Ammon's horn (tissue), 1 donor: Measurements from ENCODE around the gene GRWD1.
"Not testable (repeated sequence)": the region's sequence is repeated elsewhere in the genome, so short reads cannot be mapped to it uniquely, and the experiment has no call there.

ENCODE experiments used
- DNase-seq: peaks from one replicate; pipeline ENCODE4 v3.0.0-alpha.2; 2016; ENCODE audit warnings: low spot score

The GRWD1 gene

GRCh38 chr19:48480183-48480557, 34.4 kb downstream of the GRWD1 start:
- DNase-seq: peak; percentile 80

- DNase-seq: peak; percentile 57
Observed at GRCh38 chr19:48480558-48481500, 35.0 kb downstream of the GRWD1 start.

DNA sequence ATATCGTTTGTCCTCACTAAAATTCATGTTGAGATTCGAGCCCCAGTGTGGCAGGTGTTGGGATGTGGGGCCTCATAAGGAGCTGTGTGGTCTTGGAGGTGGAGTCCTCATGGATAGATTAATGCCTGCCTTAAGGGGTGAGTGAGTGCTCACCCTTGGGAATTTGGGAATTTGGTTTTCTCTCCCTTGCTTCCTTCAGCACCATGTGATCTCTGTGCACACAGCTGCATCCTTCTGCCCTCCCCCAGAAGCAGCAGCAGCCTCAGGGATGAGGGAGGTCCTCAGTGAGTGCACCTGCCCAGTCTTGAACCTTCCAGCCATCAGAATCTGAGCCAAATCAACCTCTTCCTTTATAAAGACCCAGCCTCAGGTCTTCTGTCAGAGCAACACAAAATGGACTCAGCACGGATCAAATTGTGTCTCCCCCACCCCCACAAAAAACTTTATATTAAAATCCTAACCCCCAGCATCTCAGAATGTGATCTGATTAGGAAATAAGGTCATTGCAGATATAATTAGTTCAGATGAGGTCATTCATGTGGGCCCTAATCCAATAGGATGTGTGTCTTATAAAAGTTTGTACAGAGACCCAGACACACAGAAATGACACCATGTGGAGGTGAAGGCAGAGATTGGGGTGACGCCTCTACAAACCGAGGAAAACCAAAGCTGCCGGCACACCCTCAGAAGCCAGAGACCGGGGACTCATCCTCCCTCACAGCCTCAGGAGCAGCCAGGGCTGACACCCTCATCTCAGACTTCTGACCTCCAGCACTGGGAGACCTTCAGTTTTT, 36.3 kb downstream of the GRWD1 start:
- no peak for DNase-seq

DNA sequence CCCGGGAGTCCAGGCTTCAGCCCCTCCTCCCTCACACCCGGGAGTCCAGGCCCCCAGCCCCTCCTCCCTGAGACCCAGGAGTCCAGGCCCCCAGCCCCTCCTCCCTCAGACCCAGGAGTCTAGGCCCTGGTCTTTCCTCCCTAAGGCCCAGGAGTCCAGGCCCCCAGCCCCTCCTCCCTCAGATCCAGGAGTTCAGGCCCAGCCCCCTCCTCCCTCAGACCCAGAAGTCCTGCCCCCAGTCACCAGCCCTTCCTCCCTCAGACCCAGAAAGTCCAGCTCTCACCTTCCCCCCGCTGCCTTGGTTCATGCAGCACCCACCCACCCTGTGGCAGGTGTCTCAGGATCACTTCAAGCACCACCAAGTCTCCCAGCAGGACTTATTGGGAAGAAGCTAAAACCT, 37.5 kb downstream of the GRWD1 start:
- DNase-seq: no peak

- DNase-seq: no peak
Observed at GRCh38 chr19:48484247-48484893, 38.6 kb downstream of the GRWD1 start.

DNA sequence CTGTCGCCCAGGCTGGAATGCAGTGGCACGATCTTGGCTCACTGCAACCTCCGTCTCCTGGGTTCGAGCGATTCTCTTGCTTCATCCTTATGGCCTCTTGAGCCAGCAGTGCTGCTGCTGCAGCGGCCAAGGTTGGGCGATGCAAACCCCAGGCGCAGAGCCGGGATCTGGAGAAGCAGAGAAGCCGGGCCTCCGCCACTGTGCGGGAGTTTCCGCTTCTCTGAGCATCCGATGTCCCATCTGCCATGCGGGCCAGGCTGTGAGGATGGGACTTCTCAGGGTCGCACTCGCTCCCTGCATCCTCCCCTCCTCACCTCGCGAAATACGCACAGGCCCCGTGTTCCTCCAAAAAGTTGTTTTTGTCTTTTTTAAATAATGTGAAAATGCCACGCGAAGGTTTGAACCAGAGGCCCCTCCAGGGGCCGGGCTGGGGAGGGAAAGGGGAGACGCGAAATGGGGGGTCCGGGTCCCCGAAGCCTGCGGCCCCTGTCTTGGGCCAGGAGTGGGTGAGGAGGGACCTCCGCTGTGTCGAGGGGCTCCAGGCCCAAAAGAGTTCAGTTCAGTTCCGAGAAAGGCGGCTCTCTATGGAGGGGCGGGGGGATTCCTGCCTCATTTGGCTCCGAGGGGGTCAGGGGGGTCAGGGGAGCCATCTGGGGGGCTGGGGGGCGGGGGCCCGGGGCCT, 39.3 kb downstream of the GRWD1 start:
- no peak for DNase-seq

DNA sequence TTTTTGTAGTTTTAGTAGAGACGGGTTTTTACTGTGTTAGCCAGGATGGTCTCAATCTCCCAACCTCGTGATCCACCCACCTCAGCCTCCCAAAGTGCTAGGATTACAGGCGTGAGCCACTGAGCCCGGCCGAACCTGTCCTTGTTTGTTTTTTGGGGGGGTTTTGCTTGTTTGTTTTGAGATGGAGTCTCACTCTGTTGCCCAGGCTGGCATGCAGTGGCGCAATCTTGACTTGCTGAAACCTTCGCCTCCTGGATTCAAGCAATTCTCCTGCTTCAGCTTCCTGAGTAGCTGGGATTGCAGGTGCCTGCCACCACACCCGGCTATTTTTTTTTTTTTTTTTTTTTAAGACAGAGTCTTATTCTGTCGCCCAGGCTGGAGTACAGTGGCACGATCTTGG, 40.9 kb downstream of the GRWD1 start:
- not testable (repeated sequence) for DNase-seq

DNA sequence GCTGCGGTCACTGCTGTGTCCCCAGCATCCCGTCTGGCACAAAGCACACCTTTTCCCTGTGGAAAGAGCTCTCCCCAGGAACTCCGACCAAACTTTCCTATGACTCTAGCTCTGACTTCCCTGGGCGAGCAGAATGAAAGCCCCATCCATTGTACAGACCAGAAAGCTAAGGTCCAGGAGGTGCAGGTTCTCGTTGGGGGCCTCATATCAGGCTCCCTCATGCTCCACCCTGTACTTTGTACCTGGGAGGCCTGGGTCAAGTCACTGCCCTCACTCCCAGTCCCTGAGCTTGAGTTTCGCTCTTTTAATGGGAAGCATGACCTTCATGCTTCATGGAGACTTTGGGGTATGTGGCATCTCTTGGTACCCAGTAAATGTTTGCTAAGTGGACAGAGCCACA, 41.8 kb downstream of the GRWD1 start:
- DNase-seq: no peak

DNA sequence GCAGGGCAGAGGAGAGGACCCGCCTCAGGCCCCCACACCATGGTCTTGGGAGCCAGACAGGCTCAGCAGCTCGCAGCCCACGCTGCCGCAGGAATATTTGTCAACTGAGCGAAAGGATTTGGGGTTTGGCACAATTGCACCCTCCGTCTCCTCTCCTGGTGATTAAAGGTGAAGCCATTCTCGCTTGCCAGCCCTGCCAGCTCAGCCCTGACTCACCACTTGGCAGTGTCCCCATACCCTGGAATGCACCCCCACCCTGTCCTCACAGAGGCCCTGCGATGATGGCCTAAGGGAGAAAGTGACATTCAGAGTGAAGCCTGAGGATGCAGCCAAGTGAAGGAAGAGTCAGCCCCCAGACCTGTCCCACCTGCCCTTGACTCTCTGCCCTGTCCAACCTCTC, 42.2 kb downstream of the GRWD1 start:
- DNase-seq: peak; percentile 39

DNA sequence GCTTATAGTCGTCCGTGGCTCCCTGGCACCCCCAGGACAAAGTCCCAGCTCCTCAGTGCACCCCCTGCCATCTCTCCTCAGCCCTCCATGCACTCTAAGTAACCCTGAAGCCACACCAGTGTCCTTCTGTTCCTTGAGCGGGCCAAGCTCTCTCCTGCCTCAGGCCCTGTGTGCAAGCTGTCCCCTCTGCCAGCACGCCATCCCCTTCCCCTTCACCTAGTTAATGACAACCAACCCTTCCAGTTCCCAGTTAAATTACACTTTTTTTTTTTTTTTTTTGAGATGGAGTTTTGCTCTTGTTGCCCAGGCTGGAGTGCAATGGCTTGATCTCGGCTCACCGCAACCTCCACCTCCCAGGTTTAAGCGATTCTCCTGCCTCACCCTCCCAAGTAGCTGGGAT, 42.7 kb downstream of the GRWD1 start:
- not testable (repeated sequence) for DNase-seq

DNA sequence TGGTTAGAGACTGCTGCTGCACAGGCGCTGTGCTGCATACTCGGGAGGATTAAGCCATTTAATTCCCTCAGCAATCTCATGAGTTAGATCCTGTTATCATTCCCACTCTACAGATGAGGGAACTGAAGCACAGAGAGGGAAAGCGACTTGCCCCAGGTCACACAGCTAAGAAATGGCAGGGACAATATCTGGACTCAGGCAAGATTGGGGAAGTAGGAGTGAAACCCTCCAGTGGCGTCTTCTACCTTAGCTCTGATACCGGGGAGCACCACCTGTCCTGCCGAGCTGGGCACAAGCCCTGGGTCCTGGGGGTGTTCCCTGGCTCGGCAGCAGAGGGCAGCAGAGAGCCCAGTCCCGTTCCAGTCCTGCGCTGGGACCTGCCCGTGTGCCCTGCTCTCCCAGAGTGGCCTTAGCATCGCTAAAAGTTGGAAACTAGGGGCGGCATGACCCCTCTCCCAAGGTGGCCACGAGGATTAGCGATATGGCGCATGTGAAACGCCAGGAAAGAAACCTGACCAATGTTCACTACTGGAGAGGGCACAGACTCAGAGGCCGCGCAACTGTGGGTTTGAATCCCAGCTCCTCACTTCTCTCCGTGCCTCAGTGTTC, 43.9 kb downstream of the GRWD1 start:
- peak; percentile 73 for DNase-seq

GRCh38 chr19:48490981-48491792, 45.4 kb downstream of the GRWD1 start:
- DNase-seq: no peak

DNA sequence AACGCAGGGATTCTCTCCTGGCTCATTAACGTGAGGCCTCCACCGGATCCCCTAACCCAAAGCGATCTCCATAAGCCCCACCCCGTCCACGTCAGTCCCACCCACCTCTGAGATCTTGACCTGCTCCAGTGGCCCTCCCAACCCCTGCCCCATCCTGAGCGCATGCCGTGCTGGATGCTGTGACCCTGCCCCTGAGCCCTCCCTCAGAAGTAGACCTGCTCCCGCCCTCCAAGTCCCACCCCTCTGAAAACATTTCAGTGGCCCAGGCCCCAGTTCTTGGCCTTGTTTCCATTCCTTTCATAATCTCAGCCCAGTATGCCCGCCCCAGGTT, 46.0 kb downstream of the GRWD1 start:
- no peak for DNase-seq

GRCh38 chr19:48492925-48493717, 47.3 kb downstream of the GRWD1 start:
- peak; percentile 93 for DNase-seq

DNA sequence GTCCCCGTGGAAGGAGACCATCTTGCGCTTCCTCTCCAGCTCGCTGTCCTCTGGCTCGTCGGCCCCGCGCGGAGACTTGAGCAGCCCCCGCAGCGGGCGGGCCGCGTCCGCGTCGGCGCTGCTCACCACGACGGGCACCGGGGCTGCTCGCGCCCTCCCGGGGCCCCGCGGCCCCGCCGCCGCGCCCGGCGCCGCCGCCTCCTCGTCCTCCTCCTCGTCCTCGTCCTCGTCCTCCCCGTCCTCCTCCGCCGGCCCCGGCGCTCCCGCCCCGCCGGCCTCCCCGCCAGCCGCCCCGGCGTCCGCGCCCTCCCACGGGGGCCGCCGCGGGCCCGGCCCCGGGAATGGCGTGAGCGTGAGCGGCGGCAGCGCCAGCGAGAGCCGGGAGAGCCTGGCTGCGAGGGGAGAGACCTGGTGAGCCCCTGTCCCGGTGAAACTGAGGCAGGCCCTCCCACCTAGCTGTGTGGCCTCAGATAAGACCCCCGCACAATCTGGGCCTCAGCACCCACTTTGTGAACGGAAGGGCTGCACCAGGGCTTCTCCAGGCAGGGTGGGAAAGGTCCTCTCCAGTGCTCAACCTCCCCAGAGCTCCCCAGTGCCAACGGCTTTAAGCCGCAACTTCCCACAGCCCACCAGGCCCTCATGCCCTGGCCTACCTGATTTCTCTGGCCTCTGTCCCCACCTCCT, 48.1 kb downstream of the GRWD1 start:
- DNase-seq: no peak

- peak; percentile 32 for DNase-seq
Observed at GRCh38 chr19:48495396-48495795, 49.6 kb downstream of the GRWD1 start.

GRCh38 chr19:48496959-48497727, 51.4 kb downstream of the GRWD1 start:
- DNase-seq: no peak

DNA sequence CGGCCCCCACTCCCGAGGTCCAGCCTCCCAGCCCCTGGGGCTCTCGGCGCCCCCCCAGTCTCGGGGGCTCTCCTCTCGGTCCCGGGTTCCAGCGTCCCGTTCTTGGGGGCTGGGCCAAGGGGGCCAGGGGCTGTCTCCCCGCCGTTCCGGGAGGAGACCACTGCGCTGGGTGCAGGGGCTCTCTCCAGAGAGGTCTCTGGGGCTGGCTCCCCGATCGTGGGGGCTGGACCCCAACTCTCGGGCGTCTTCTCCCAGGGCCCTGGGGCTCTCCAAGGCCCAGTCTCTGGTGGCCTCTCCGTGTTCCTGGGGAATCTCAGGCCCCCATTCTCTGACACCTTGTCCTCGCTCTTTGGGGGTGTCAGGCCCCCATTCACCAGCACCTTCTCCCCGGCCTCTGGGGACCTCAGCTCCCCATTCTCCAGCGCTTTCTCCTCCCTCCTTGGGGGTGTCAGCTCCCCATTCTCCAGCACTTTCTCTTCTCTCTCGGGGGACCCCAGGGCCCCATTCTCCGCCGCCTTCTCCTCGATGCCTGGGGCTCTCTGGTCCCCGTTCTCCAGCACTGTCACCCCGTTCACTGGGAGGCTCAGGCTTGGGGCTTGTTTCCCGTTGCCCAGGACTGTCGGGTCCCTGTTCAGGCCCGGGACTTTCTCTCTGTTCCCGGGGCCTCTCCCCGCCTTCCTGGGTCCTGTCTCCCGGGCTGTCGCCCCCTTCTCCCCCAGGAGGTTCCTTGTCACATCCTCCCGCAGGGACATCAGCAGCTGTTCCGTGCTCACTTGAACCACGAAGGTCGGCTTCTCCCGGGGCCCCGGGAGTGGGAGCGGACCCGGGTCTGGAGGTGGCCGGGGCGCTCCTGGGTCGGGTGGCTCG, 52.2 kb downstream of the GRWD1 start:
- DNase-seq: no peak
